Lower leg skin (tissue), 4 donors: ENCODE measurements around the gene ACSM5. TPM values are rescaled to one million over a fixed set of nuclear protein-coding genes. Genes with fewer than 3 reads are reported as not detected.

ENCODE experiments used
- DNase-seq, 2 donors: peaks; one replicate each; pipeline ENCODE4 v3.0.0-alpha.2; 2019; ENCODE audit warnings: low spot score in 2 of 2
- H3K4me3 ChIP-seq: fragments of 200-600 bp; sonication (generic); 2 replicates; pipeline ENCODE4 v1.5.1; 2017; ENCODE audit warnings: mild to moderate bottlenecking, low read depth; ENCODE audit not compliant: poor library complexity, severe bottlenecking
- CTCF ChIP-seq, 3 donors: fragments of 450-650 bp; IDR thresholded peaks; one replicate each; pipeline ENCODE4 v1.5.1; 2016; ENCODE audit warnings: antibody characterized with exemption in 3 of 3, mild to moderate bottlenecking in 3 of 3, moderate library complexity in 2 of 3
- POLR2A ChIP-seq, 2 donors: fragments of 450-650 bp; IDR thresholded peaks; one replicate each; pipeline ENCODE4 v1.6.1; 2016 to 2017; ENCODE audit warnings: antibody characterized with exemption in 2 of 2, mild to moderate bottlenecking in 1 of 2, moderate library complexity in 1 of 2
- WGBS, 2 donors: methylation state at CpG; one replicate each; pipeline ENCODE4 v1.1.5; 2018; 5-methylcytosine and 5-hydroxymethylcytosine counted together
- intact Hi-C: fragments of 100-400 bp; cut with DNase I; formaldehyde crosslinking; loops from one replicate; pipeline ENCODE4 v1.15.0; 2023; ENCODE audit warnings: low total_unique reads
- total RNA-seq, 4 donors: library from RNA; depleted of rRNA; stranded (reverse); fragments of >200 nt; gene quantifications; one replicate each; pipeline ENCODE4 v1.1.0, GENCODE V29; 2016

ACSM5 gene
- total RNA-seq, 4 donors from 2014 or later = 1.5 to 5.5 (median 2.9) TPM

- 74 to 76% methylated on average over 5 of the region's 5 CpGs for WGBS, 2 donors
- H3K4me3 ChIP-seq = no peak overlapping the region
- intact Hi-C loops = no loop called here
- TF ChIP-seq CTCF (IDR thresholded peaks at IDR 0.05) (no peak), POLR2A (IDR thresholded peaks at IDR 0.05) (no peak)
- DNase-seq = no peak
Measured at GRCh38 chr16:20372701-20373100, 36.6 kb upstream of the ACSM5 start.

- 74 to 80% methylated on average over 5 of the region's 5 CpGs for WGBS, 2 donors
- H3K4me3 ChIP-seq = no peak overlapping the region
- no peak for TF ChIP-seq CTCF (IDR thresholded peaks at IDR 0.05)
- no peak for TF ChIP-seq POLR2A (IDR thresholded peaks at IDR 0.05)
- no peak for DNase-seq
- intact Hi-C loops = no loop called here
Measured at GRCh38 chr16:20377181-20377580, 32.2 kb upstream of the ACSM5 start.

- H3K4me3 ChIP-seq = no peak overlapping the region
- DNase-seq = no peak
- intact Hi-C loops = no loop called here
- 46 to 63% methylated on average over 3 of the region's 3 CpGs for WGBS, 2 donors
- no peak for TF ChIP-seq POLR2A (IDR thresholded peaks at IDR 0.05)
- no peak for TF ChIP-seq CTCF (IDR thresholded peaks at IDR 0.05)
Measured at GRCh38 chr16:20380782-20381181, 28.6 kb upstream of the ACSM5 start.

GRCh38 chr16:20382202-20382948, 27.0 kb upstream of the ACSM5 start:
- TF ChIP-seq CTCF (IDR thresholded peaks at IDR 0.05) = no peak
- no peak for TF ChIP-seq POLR2A (IDR thresholded peaks at IDR 0.05)
- H3K4me3 ChIP-seq = no peak overlapping the region
- no peak for DNase-seq
- 90 to 91% methylated on average over 7 of the region's 7 CpGs for WGBS, 2 donors
- intact Hi-C loops = no loop called here

GRCh38 chr16:20383106-20384029, 26.0 kb upstream of the ACSM5 start:
- DNase-seq = peak in 1 of 2 donors; percentile 28
- TF ChIP-seq CTCF (IDR thresholded peaks at IDR 0.05) (no peak), POLR2A (IDR thresholded peaks at IDR 0.05) (no peak)
- 28 to 30% methylated on average over 11 of the region's 11 CpGs for WGBS, 2 donors
- H3K4me3 ChIP-seq = no peak overlapping the region
- intact Hi-C loops = no loop called here
